Stimulated activated naive CD8-positive, alpha-beta T cell treated with anti-CD3 and anti-CD28 coated beads, Interleukin-15, Interleukin-2, amounts not matched to agents 100 ng/mL and 50 ng/mL, for 24 hours (primary cell): ENCODE data around the gene TOMM70.

Experiments
- H3K27ac Mint-ChIP-seq: one replicate; pipeline ENCODE4 v1.8.0; 2021; ENCODE audit warnings: mild to moderate bottlenecking, mixed read lengths
- H3K27me3 Mint-ChIP-seq: one replicate; pipeline ENCODE4 v1.8.0; 2021; ENCODE audit warnings: mixed read lengths
- H3K36me3 Mint-ChIP-seq: one replicate; pipeline ENCODE4 v1.8.0; 2021; ENCODE audit warnings: low read depth, mixed read lengths
- H3K4me1 Mint-ChIP-seq: one replicate; pipeline ENCODE4 v1.8.0; 2021; ENCODE audit warnings: low read depth, mixed read lengths
- H3K4me3 Mint-ChIP-seq: one replicate; pipeline ENCODE4 v1.8.0; 2021; ENCODE audit warnings: mild to moderate bottlenecking, mixed read lengths
- H3K9me3 Mint-ChIP-seq: one replicate; pipeline ENCODE4 v1.8.0; 2021; ENCODE audit warnings: mixed read lengths

TOMM70 gene

DNA sequence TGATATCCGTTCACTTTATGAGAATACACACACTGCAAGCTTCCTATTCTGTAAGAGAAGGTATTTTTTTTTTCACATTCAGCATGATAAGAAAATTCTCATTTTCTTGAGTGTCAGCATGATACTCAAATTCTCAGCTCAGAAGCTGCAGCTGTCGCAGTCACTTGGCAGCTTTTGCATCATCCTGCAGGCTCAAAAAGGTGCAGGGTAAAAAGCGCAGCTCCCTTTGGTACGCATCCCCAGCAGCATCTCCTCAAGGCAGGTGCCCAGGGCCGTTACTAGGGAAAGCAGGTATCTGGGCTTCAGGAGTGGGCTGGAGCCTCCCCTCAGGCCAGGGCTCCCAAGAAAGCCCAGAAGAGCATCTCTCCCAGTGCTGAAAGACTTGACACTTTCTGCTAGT, 22.7 kb upstream of the TOMM70 start:
- Mint-ChIP-seq H3K9me3 (peaks cover 2% of the 10 kb centered on the region), H3K36me3 (peaks cover 1% of the 10 kb centered on the region), H3K4me3 (no peak overlapping the region), H3K27ac (no peak overlapping the region), H3K4me1 (no peaks in the 10 kb centered on the region), H3K27me3 (no peaks in the 10 kb centered on the region)

DNA sequence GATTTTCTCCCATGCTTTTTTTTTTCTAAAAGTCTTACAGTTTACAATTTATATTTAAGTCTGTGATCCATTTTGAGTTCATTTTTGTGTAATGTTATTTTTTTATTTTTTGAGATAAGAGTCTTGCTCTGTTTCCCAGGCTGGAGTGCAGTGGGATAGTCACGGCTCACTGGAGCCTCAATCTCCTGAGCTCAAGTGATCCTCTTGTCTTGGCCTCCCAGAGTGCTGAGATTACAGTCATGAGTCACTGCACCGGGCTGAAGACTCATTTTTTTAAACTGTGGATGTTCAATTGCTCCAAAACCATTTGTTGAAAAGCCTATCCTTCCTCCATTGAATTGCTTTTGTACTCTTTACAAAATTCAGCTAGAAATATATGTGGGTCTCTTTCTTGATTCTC, 20.0 kb upstream of the TOMM70 start:
- Mint-ChIP-seq H3K9me3 (peaks cover 4% of the 10 kb centered on the region), H3K4me3 (no peak overlapping the region), H3K36me3 (peaks cover 5% of the 10 kb centered on the region), H3K4me1 (no peaks in the 10 kb centered on the region), H3K27me3 (no peaks in the 10 kb centered on the region), H3K27ac (no peak overlapping the region)

DNA sequence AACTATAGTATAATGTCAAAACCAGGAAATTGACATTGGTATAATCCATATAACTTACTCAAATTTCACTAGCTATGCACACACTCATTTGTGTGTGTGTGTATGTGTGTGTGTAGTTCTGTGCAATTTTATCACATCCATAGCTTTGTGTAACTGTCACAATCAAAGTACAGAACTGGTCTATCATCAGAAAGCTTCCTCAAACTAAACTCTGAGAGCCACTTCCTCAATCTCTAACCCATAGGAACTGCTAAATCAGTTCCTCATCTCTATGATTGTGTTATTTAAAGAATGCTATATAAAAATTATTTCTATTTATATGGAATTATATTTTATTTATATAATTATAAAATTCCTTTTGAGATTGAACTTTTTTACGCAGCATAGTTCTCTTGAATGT, 18.5 kb upstream of the TOMM70 start:
- H3K9me3 Mint-ChIP-seq: peaks cover 4% of the 10 kb centered on the region

DNA sequence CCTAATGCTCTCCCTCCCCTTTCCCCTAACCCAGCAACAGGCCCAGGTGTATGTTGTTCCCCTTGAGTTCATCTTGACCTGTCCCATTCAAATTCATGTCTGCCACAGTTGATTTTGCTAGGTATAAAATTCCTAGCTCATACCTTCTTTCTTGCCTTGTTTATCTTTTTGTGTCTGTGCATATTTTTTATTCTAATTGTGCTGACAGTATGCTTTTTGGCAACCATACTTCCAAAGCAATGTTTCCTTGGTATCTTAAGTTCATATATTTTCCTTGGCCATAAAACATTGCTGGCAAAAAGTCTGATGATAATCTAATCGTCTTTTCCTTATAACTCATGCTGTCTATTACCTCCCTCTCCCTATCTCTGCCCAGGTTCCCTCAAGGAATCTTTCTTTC, 16.0 kb upstream of the TOMM70 start:
- Mint-ChIP-seq H3K4me1 (peaks cover 3% of the 10 kb centered on the region), H3K4me3 (no peak overlapping the region), H3K36me3 (peaks cover 28% of the 10 kb centered on the region), H3K27me3 (no peaks in the 10 kb centered on the region), H3K9me3 (peaks cover 14% of the 10 kb centered on the region), H3K27ac (no peak overlapping the region)

More for the DNA sequence above, 18.5 kb upstream of the TOMM70 start:
- peaks cover 5% of the 10 kb centered on the region for H3K36me3 Mint-ChIP-seq
- H3K4me3 Mint-ChIP-seq: no peak overlapping the region
- H3K27ac Mint-ChIP-seq: no peak overlapping the region
- no peaks in the 10 kb centered on the region for H3K4me1 Mint-ChIP-seq
- no peaks in the 10 kb centered on the region for H3K27me3 Mint-ChIP-seq

DNA sequence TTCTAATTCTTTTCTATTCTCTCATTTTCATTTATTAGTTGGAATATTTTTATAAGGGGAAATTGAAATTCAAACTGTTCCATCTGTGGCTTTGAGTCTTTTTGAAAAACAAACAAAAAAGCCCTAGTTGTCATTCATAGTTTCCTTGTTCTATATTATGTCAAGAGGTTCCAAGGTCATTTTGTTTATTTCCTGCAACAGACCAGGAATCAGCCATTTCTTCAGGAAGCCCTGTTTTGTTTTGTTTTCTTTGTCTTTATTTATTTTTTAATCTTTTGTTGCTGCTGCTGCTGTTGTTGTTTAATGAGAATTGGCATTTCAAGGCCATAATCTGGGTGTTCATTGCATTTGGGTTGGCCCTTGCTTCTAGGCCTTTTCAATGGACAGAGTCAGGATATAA, 15.3 kb upstream of the TOMM70 start:
- no peak overlapping the region for H3K4me3 Mint-ChIP-seq
- H3K27ac Mint-ChIP-seq: no peak overlapping the region
- H3K4me1 Mint-ChIP-seq: peaks cover 3% of the 10 kb centered on the region
- peaks cover 30% of the 10 kb centered on the region for H3K36me3 Mint-ChIP-seq
- no peaks in the 10 kb centered on the region for H3K27me3 Mint-ChIP-seq
- peaks cover 16% of the 10 kb centered on the region for H3K9me3 Mint-ChIP-seq

DNA sequence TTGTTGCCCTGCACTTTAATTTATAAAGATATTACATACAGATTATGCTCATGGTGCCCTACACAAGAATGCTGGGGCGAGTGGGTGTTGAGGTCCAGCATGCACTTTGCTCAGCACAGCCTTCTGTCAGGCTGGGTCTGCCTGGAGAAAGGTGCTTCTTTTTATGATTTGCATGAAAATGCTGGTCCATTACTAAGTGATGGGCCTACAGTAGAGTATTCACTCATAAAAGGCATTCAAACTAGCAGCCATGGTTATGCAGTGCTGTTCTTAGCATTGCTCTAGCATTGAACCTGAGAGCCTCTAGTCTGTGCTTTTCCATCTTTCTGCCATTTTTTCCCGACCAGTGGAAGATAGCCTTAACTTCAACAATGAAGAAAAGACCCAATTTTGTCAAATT, 12.7 kb upstream of the TOMM70 start:
- H3K4me3 Mint-ChIP-seq: no peak overlapping the region
- peaks cover 16% of the 10 kb centered on the region for H3K9me3 Mint-ChIP-seq
- peaks cover 44% of the 10 kb centered on the region for H3K36me3 Mint-ChIP-seq
- H3K27ac Mint-ChIP-seq: no peak overlapping the region
- H3K4me1 Mint-ChIP-seq: peaks cover 3% of the 10 kb centered on the region
- no peaks in the 10 kb centered on the region for H3K27me3 Mint-ChIP-seq

DNA sequence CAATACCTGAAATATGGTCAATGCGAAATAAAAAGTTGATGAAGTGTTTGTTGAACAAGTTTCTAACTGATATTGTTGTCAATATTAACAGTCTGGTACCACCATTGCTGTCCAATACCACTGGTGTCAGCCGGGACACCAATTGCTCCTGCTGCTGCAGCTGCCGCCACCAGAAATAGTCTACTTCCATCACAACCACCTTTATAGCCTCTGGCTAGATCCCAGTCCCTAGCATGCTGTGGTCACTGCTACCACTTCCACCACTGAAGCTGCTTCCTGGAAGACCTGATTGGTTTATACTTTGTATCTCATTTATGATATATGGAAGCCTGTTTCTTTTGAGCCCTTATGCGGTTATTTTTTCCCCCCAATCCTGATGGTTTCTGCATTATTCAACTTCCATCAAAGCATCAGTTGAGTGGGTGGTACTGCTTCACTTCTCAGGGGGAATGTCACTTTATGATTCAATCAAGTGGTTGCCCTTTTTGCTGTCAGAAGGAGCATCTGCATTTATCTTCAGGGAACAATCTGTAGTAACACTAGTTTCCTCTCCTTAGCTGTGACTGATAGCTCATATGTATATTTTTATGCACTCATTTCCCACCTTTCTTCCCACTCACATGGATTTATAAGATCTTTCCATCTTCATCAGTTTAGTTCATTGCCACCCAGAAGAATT, 12.2 kb upstream of the TOMM70 start:
- no peak overlapping the region for H3K27ac Mint-ChIP-seq
- H3K9me3 Mint-ChIP-seq: peaks cover 16% of the 10 kb centered on the region
- H3K27me3 Mint-ChIP-seq: no peaks in the 10 kb centered on the region
- H3K4me3 Mint-ChIP-seq: no peak overlapping the region
- peaks cover 3% of the 10 kb centered on the region for H3K4me1 Mint-ChIP-seq
- peaks cover 44% of the 10 kb centered on the region for H3K36me3 Mint-ChIP-seq

DNA sequence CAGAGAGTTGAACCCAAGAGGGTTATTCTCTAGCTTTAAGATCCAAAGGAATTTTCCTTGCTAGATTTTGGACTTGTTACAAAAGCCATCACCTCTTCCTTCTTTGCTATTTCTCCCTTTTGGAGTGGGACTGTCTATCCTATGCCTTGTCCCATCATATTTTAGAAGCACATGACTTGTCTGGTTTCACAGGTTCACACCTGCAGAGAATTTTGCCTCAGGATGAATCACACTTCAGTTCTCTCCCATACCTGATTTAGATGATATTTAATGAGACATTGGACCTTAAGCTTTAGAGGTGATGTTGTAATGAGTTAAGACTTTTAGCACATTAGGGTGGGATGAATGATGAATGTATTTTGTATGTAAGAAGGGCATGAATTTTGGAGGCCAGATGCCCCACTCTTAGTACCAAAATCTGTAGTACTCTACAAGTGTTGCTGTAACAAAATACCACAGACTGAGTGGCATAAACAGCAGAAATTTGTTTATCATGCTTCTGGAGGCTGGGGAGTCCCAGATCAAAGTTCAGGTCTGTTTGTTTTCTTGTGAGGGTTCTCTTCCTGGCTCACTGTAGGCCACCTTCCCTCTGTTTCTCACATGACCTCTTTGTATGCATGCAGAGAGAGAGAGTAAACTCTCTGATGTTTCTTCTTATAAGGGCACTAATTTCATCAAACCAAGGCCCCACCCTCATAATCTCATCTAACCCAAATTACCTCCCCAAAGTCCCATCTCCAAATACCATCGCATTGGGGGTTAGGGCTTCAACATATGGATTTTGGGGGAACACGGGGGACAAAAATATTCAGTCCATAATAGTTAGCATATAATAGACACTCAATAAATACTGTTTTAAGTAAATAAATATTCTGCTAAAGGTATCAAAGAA, 10.4 kb upstream of the TOMM70 start:
- no peaks in the 10 kb centered on the region for H3K27me3 Mint-ChIP-seq
- H3K36me3 Mint-ChIP-seq: peaks cover 54% of the 10 kb centered on the region
- H3K9me3 Mint-ChIP-seq: peaks cover 25% of the 10 kb centered on the region
- no peak overlapping the region for H3K27ac Mint-ChIP-seq
- no peak overlapping the region for H3K4me3 Mint-ChIP-seq
- H3K4me1 Mint-ChIP-seq: peaks cover 3% of the 10 kb centered on the region

DNA sequence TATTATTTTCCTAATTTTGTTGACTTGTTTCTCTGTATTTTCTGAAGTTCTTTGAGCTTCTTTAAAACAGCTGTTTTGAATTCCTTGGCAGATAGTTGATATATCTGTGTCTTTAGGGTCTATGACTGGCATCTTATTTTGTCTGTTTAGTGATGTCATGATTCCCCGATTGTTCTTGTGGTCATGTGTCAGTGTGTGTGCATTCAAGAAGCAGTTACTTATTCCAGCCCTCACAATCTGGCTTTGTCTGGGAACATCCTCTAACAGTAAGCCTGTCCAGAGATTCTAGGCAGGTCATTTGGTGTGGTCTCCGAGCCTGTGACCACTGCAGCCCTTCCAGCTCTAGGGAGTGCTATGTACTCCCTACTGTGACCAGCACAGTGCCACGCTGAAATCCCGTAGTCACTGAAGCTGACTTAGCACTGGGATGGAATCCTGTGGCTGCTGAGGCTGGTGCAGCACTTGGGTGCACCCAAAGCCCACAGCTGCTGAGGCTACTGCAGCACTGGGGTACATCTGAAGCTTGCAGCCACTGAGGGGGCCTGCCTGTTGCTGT, 7.2 kb upstream of the TOMM70 start:
- Mint-ChIP-seq H3K27me3 (no peaks in the 10 kb centered on the region), H3K4me3 (no peak overlapping the region), H3K36me3 (peaks cover 46% of the 10 kb centered on the region), H3K9me3 (peaks cover 20% of the 10 kb centered on the region), H3K27ac (no peak overlapping the region), H3K4me1 (peaks cover 17% of the 10 kb centered on the region)

DNA sequence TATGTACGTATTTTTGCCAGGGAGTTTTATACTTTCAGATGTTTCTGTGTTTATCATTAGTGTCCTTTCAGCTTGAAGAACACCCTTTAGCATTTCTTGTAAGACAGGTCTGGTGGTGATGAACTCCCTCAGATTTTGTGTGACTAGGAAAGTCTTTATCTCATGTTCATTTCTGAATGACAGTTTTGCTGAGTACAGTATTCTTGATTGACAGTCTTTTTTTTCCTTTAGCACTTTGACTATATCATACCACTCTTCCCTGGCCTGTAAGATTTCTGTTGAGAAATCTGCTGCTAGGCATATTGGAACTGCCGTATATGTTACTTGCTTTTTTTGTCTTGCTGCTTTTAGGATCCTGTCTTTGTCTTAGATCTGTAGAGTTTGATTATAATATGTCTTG, 6.3 kb upstream of the TOMM70 start:
- H3K4me1 Mint-ChIP-seq: peaks cover 26% of the 10 kb centered on the region
- no peaks in the 10 kb centered on the region for H3K27me3 Mint-ChIP-seq
- no peak overlapping the region for H3K27ac Mint-ChIP-seq
- H3K4me3 Mint-ChIP-seq: no peak overlapping the region
- peaks cover 15% of the 10 kb centered on the region for H3K9me3 Mint-ChIP-seq
- H3K36me3 Mint-ChIP-seq: peaks cover 38% of the 10 kb centered on the region

DNA sequence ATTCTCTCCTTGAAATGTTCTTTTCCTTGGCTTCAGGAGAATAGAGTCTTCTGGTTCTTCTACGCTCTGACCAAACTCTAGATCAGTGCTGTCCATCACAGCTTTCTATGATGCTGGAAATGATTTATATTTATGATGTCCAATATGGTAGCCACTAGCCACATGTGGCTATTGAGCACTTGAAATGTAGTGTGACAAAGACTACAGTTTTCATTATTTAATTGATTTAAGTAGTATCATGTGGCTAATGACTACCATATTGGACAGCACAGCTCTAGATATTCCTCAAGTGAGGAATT, 3.3 kb upstream of the TOMM70 start:
- Mint-ChIP-seq H3K27ac (no peak overlapping the region), H3K4me1 (peaks cover 43% of the 10 kb centered on the region), H3K4me3 (peak overlapping the region; percentile 92), H3K27me3 (no peaks in the 10 kb centered on the region), H3K36me3 (peaks cover 29% of the 10 kb centered on the region), H3K9me3 (peaks cover 11% of the 10 kb centered on the region)

DNA sequence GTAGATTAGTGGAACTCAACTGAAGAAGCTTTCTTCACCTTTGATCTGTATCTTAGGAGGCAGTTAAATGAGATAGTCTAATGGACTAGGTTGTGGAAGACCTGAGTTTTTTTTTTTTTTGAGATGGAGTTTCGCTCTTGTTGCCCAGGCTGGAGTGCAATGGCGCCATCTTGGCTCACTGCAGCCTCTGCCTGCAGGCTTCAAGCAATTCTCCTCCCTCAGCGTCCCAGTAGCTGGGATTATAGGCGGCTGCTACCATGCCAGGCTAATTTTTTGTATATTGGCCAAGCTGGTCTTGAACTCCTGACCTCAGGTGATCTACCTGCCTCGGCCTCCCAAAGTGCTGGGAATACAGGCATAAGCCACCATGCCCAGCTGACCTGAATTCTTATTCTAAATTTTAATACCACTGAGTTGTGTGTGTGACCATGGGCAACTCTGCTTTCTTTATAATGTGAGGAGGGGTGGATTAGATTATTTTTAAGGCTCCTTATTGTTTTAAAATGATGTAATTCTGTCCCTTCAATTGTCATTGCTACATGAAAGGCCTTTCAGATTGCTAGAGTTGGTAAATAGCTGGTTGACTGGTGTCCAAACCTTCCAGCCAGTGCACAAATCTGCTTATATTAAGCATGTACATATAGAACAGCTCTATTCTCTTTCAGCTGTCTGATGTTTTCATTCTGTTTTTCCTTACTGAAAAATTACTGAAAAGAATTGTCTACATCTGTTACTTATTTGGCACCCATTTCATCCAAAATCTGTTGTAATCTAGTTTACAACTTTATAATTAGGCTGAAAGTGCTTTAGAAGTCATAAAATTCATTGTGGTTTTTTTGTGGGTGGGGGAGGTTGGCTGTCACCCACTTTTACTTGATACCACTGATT, 2.7 kb upstream of the TOMM70 start:
- peak overlapping the region; percentile 92 for H3K4me3 Mint-ChIP-seq
- H3K9me3 Mint-ChIP-seq: peaks cover 11% of the 10 kb centered on the region
- no peaks in the 10 kb centered on the region for H3K27me3 Mint-ChIP-seq
- H3K36me3 Mint-ChIP-seq: peaks cover 29% of the 10 kb centered on the region
- H3K4me1 Mint-ChIP-seq: peaks cover 49% of the 10 kb centered on the region
- H3K27ac Mint-ChIP-seq: no peak overlapping the region

DNA sequence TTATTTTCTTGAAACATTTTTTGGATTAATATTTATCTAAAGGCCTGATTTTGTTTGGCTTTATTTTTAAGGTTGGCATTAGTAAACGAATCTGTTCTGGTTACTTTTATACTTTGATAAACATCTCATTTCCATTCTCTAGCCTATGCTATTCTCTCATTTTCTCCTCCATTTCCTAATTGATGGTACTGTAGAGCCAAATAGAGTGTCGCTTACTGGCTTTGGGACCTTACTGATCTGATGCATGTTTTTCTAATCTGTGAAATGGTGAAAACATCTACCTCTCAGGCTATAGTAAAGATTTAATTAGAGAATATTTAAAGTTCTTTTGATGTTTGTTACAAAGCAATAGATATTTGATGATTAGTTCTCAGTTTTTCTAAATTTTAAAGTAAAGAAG, 2.0 kb upstream of the TOMM70 start:
- peaks cover 54% of the 10 kb centered on the region for H3K4me1 Mint-ChIP-seq
- no peaks in the 10 kb centered on the region for H3K27me3 Mint-ChIP-seq
- H3K9me3 Mint-ChIP-seq: peaks cover 8% of the 10 kb centered on the region
- peaks cover 27% of the 10 kb centered on the region for H3K36me3 Mint-ChIP-seq
- H3K4me3 Mint-ChIP-seq: peak overlapping the region; percentile 92
- H3K27ac Mint-ChIP-seq: peak overlapping the region; percentile 37

DNA sequence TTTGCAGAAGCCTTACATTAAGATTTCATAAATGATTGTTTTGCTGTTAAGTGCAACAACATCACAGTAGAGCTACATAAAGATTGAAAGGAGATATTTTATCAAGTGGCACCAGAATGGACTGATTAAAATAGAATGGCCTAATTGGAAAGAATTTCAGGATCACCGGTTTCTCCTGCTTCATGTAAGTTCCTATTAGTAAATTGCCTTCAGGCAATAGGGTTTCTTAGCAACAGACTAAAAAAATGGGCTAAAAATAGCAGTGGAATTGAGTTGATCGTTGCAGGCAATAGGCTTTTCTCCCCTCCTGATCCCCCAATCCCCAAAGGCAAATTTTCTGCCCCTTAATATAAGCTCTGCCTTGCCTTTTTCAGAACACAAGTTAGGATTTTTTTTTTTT, 1.4 kb upstream of the TOMM70 start:
- peaks cover 21% of the 10 kb centered on the region for H3K36me3 Mint-ChIP-seq
- H3K4me1 Mint-ChIP-seq: peaks cover 58% of the 10 kb centered on the region
- no peaks in the 10 kb centered on the region for H3K27me3 Mint-ChIP-seq
- peaks cover 1% of the 10 kb centered on the region for H3K9me3 Mint-ChIP-seq
- H3K27ac Mint-ChIP-seq: peak overlapping the region; percentile 100
- peak overlapping the region; percentile 92 for H3K4me3 Mint-ChIP-seq

DNA sequence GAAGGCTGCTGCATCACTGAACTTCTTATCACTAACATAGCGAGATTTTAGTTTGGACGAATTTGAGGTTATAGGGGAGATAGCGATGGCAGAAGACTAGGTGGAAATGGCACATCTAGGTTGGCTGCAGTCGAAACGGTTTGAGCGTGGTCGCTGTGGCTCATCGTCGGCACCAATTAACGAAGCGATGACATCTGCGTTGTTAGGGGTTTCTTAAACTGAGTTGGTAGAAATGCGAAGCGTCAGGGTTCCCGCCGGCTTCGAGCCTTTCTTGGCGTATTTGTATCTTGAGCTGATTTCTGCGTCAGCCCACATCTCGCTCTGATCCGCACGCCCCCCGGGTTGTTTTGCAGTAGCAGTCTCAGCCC, 769 bp upstream of the TOMM70 start:
- H3K27ac Mint-ChIP-seq: peak overlapping the region; percentile 100
- no peaks in the 10 kb centered on the region for H3K27me3 Mint-ChIP-seq
- no peaks in the 10 kb centered on the region for H3K9me3 Mint-ChIP-seq
- H3K4me3 Mint-ChIP-seq: peak overlapping the region; percentile 92
- H3K4me1 Mint-ChIP-seq: peaks cover 64% of the 10 kb centered on the region
- H3K36me3 Mint-ChIP-seq: peaks cover 19% of the 10 kb centered on the region
